HG02623 (cell line): Measurements from ENCODE around the gene CUL7.
"Not testable (repeated sequence)": the region's sequence is repeated elsewhere in the genome, so short reads cannot be mapped to it uniquely, and the experiment has no call there.

Experiments used
- ATAC-seq: cut with Tn5 transposase; IDR thresholded peaks from one replicate; pipeline ENCODE4 v1.9.1; 2021; ENCODE audit warnings: moderate library complexity; ENCODE audit not compliant: unreplicated experiment

The CUL7 gene

DNA sequence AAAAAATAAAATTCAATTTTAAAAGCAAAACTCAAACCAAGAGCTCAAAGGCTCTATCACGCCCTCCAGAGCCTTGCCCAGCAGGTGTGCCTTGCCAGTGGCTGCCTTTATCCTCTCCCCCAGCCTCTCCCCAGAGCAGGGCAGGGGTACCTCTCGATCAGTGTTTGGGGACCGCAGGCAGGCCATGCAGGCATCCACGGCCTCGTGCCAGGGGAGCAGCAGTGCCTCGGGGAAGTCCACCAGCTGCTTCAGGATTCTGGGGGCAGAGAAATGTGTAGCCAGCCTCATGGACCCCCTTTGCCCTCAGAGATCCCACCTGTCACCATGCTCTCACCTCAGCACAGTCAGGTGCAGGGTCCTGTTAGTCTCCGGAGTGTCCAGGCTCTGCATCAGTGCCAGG, 5.7 kb downstream of the CUL7 start:
- ATAC-seq: no peak

- no peak for ATAC-seq
Observed at GRCh38 chr6:43045371-43045930, 8.2 kb downstream of the CUL7 start.

DNA sequence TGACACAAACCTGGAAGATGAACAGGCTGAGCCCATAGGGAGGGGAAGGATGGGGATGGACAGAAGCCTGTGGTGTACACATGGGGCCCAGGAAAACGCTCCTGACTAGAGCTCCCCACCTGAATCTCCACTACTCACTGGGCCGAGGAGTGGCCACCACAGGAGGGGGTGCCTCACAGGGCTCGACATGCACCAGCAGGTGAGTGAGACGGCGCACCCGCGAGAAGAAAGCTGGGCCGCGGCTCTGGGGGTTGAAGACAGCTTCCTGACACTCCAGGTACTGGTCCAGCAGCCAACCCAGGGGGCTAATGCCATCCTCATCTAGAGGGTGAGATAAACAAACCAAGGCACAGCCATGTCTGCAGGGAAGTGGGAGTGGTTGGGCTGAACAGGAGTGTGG, 10.3 kb downstream of the CUL7 start:
- no peak for ATAC-seq

DNA sequence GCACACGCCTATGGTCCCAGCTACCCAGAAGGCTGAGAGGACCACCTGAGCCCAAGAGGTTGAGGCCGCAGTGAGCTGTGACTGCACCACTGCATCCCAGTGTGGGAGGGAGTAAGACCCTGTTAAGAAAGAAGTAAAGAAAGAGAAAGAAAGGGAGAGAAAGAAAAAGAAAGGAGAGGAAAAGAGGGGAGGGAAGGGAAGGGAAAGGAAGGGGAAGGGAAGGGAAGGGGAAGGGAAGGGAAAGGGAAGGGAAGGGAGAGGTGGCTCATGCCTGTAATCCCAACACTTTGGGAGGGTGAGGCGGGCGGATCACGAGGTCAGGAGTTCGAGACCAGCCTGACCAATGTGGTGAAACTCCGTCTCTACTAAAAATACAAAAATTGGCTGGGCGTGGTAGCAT, 12.2 kb downstream of the CUL7 start:
- not testable (repeated sequence) for ATAC-seq

GRCh38 chr6:43040542-43041257, 13.0 kb downstream of the CUL7 start:
- ATAC-seq: no peak

GRCh38 chr6:43038727-43039126, 14.9 kb downstream of the CUL7 start:
- no peak for ATAC-seq

GRCh38 chr6:43037706-43038105, 15.9 kb downstream of the CUL7 start:
- ATAC-seq: no peak

DNA sequence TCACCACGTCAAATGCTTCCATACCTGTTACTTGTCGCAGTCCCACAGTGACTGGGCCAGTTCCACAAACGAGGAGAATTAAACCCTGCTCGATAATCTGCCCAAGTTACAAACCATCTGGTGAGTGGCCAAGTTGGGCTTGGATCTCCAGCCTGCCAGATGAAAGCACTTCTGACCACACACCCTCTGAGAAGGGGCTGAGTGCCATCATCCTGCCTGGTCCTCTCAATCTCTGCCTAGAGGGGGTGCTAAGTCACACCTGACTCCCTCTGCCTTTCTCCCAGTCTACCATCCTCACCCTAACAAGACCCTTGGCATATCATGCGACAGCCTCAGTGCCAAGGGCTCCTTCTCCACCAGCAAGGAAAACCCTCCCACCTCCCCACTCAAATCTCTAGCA, 16.5 kb downstream of the CUL7 start:
- ATAC-seq: no peak

DNA sequence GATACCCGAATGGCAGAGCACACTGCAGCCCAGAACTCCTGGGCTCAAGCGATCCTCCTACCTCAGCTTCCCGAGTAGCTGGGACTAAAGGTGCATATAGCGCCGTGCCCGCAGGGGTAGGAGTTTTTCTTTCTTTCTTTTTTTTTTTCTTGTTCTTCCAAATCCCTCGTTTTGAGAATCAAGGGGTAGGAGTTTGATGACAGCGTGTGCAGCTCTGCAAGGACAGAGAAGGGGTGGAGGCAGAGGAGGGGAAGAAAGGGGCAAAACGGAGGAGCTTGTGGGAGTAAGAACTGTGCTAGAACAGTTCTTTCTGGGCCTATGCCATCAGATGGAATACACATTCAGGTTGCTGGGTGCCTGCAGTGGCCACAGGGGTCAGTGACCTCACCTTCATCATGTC, 16.9 kb downstream of the CUL7 start:
- ATAC-seq: no peak

DNA sequence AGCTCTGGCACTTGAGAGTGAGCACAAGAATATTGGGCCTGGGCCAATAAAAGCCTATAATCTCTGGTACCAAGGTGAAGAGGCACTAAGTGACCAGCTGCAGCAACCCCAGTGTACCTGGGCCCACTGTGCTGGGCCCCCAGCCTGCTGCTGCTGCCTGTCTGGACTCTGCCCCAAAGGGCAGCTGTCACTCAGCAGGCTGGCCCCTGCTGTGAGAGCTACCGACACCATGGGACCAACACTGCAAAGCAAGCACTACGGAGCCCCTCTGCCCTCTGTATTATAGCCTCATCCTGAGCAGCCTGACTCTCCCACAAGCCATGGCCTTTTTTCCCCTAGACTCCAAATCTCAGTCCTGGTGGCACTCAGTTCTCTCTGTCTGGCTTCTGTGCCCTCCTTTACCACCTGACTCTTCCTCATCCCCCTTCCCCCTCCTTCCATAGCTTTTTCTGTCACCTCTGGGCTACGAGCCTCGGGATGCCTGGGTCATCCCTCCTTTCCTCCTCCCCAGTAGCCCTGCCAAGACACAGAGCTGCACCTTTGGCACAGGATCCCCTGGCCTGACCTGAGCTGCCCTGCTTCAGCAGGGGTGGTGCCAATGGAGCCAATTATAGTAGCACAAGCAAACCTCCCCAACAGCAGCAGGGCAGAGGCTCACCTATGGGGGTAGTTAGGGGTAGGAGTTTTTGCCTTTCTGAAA, 18.0 kb downstream of the CUL7 start:
- no peak for ATAC-seq

- no peak for ATAC-seq
Observed at GRCh38 chr6:43034190-43034525, 19.5 kb downstream of the CUL7 start.

GRCh38 chr6:43033496-43034189, 20.0 kb downstream of the CUL7 start:
- no peak for ATAC-seq

- no peak for ATAC-seq
Observed at GRCh38 chr6:43032326-43032725, 21.3 kb downstream of the CUL7 start.

GRCh38 chr6:43029120-43029519, 24.5 kb downstream of the CUL7 start:
- ATAC-seq: no peak

DNA sequence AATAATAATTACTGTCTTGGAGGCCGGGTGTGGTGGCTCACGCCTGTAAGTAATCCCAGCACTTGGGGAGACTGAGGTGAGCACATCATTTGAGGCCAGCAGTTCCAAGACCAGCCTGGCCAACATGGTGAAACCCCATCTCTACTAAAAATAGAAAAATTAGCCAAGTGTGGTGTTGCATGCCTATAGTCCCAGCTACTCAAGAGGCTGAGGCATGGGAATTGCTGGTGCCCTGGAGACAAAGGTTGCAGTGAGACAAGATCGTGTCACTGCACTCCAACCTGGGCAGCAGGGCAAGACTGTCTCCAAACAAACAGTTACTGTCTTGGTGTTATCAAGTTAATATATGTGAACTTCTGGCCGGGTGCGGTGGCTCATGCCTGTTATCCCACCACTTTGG, 27.3 kb downstream of the CUL7 start:
- ATAC-seq: no peak

- no peak for ATAC-seq
Observed at GRCh38 chr6:43024436-43024835, 29.2 kb downstream of the CUL7 start.

GRCh38 chr6:43021270-43022047, 32.2 kb downstream of the CUL7 start, which contains the start of gene RRP36:
RRP36 (plus strand) TSS chr6:43021623; CDS start chr6:43021655, 32 bp downstream.
- peak; percentile 79 for ATAC-seq

DNA sequence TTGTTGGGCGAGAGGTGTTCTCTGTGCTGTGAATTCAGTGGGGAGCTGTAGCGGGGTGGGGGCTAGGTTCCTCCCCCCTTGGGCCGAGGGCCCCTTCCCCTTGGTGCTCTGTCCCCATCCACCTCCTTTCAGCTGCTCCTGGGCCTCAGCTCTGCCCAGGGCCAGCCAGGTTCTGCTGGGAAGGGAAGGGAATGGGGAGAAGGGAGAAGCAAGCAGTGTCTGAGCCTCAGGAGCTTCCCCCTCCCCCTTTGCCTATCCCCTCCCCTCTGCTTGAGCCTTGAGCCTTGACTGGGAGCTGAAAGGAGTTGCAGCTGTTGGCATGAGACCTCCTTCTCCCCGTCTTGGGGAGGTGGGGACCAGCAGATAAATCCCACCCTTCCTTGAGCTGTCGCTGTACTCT, 32.8 kb downstream of the CUL7 start:
- no peak for ATAC-seq

DNA sequence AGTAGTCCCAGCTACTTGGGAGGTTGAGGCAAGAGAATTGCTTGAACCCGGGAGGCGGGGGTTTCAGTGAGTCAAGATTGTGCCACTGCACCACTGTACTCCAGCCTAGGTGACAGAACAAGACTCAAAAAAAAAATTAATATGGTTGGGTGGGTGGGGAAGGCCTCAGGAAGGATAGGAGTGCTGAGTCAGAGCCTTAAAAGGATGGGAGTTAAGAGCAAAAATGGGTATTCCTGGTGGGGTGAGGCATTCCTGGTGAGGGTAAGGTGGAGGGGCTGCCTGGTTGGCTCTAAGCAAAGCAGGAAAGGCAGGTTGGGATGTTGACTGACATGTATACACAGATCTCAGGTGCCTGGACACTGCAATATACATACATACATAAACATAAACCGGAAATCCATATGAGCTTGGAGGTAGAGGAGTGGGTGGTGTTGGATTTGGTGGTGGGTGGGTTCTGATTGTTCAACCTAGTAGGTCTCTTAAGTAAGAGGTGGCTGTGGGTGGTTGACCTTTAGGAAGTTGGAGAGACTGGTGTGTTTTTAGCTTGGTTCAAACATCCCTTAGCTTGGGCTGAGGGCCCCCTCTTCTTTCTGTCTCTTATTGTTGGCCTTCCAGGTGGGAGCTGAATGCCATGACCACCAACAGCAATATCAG, 33.5 kb downstream of the CUL7 start:
- no peak for ATAC-seq

GRCh38 chr6:43019152-43019551, 34.5 kb downstream of the CUL7 start:
- no peak for ATAC-seq

- ATAC-seq: no peak
Observed at GRCh38 chr6:43016943-43017334, 36.7 kb downstream of the CUL7 start.
